Measurements from ENCODE around the gene RUSC1.

RUSC1 gene

DNA sequence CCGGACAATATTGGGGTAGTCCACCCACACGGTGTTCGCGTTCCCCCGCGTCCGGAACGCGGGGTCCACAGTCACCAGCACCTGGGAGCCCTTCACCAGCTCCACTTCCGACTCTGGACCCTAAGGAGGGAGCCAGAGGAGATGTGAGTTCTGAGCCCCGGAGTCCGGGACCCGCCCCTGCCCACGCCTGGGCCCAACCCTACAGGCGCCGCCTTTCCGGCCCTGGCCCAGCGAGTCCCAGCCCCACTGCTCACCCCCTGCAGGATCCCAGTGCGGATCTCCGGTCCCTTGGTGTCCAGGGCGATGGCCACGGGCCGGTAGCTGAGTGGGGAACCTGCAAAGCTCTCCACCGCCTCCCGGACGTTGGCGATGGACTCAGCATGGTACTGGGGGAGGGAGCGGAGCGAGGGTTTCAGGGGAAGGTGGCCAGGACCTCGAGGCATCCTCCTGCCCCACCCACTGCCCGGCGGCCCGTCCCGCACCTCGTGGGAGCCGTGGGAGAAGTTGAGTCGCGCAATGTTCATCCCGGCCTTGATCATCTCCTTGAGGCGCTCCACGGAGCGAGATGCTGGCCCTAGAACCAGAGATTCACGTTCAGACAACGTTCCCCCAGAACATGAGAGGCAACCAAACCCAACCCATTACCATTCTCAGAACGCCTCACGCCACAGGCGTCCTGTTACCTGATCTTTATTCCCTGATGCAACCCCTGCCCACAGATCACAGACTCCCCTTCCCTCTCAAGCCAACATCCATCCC is 25.3 kb upstream of the RUSC1 start:
- no peak for DNase-seq

DNA sequence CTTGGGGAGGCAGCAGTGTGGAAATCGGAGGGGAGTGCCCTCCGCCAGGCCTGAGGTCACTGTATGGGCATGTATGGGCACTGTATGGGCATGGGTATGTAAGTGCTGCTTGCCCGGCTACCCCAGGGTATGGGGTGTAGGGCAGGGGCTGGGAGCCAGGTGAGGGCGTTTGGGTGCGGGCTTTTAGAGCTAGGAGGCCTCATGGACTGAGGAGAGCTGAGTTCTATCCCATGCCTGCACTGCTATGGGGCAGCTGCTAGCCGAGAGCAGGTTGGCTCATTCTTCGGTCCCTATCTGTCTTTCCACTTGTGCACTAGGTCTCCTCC is 24.8 kb upstream of the RUSC1 start:
- DNase-seq, result no peak

- no peak for DNase-seq
These were observed 24.0 kb upstream of the RUSC1 start for GRCh38 chr1:155296661-155297060.

- DNase-seq, result peak; percentile 35
These were observed 23.3 kb upstream of the RUSC1 start for GRCh38 chr1:155297384-155297783.

DNA sequence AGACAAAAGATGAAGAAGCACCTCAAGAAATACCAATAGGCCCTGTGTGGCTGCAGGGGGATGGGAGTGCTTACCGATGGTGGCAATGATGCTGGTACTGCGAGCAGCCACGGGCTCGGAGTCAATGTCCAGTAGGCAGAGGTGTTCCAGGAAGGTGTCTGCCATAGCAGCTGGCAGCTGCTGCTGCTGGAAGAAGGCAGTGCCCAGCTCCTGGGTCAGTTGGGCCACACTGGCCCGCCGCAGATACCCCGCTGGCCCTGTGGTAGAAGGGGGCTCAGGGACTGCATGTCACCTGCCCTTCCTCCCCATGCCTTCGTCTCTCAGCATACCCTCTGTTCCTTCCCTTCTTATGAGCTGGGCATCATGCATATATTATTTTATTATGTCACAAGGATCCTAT is 20.7 kb upstream of the RUSC1 start:
- no peak for DNase-seq

DNA sequence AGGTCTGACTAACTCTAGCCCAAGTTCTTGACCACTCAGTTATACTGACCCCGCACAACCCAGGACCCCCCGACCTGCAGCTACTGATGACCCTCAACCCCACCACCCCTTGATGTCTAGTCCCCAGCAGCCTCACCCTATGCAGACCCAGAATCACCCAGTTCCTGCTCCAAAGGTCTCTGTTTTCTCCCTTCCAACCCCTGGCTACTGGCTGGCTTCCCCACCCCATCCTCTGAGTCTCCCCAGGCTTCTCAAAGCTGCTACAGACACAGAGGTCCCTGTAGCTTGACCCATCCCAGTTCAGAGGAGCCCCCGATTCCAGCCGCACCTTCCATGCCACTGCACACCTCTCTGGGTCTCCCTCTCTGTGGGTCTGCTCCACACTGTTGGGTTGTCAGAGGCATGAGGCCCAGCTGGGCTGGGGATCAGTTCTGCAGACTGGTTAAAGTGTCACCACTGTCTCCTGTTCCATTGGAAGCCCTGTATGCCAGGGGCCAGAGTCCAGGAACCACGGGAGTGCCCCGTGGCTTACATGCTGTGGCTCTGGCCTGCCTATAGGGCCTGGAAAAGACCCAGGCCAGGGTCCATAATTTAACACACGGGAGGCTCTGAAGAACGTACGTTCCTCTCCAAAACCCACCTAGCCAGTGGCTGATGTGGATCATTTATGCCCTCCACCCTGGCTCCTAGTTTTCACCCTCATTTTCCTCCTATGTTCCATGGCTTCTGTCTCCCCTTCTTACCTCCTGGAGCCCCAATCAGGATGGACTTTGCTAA is 20.0 kb upstream of the RUSC1 start:
- no peak for DNase-seq

DNA sequence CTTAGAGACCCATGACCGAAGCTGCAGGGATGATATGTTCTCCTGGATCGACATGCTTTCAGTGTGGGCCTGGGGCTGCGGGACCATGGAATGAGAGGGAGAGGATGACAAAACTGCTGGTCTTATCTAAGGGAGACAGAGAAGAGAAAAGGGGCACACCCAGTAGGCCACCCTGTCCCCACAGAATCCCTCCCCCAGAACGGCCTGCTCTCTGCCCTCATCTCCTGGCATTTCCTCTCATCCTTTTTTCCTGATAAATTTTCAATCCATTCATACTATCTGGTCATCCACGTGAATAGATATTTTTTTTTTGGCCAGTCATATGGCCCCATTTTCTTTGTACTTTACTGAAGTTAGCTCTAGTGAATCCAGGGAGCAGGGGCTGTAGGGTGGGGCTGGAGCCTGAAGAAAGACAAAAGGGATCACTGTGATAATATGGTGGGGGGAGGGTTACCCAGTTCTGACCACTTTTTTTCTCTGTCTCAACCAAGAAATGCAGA is 19.3 kb upstream of the RUSC1 start, which contains the start of gene PKLR:
PKLR (minus strand) TSS at position 97 of the 500 bp plus-strand sequence; CDS start at position 54, 43 bp downstream.
- DNase-seq, result no peak

DNA sequence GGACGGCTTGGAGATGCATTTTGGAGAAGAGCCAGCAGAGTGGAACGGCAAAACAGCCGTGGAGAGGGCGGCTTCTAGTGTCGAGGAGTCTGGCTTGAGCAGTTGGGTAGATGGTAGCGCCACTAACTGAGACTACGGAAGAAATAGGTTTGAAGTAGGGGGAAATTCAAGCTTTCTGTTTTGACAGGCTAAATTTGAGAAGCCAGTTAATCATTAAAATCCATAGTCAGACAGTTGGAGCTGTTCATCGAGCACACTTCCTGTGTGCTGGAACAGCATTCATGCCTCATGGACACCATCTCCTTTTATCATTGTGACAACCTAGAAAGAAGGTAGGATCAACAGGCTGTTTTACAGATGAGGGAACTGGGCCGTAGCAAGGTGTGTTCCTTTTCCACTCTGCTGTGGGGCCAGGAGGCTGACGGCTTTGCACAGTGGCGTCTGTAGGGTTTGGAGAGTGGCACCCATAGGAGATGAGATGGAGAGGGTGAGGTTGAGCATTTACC is 16.1 kb upstream of the RUSC1 start:
- no peak for DNase-seq

DNA sequence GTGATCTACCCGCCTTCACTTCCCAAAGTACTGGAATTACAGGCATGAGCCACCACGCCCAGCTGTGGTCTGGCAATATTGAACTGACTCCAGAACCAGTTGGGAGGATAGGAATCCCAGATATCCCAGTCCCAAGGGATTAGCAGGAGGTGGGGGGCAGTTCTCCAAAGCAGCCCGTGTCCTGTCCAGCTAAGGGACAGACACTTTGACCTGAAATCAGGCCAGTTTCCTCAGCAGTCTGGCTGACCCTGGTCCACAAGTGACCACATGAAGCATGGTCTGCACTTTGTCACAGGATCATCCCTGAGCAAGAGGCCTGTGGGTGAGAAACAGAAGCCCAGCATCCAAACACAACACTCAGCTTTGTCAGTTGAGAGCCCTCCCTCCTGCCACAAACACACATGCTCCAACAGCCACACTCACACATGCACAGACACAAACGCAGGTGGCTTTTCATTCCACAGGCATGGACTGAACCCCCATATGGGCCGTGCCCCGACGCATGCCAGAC is 14.8 kb upstream of the RUSC1 start:
- no peak for DNase-seq

GRCh38 chr1:155307247-155307740 is 13.4 kb upstream of the RUSC1 start:
- peak; percentile 13 for DNase-seq

DNA sequence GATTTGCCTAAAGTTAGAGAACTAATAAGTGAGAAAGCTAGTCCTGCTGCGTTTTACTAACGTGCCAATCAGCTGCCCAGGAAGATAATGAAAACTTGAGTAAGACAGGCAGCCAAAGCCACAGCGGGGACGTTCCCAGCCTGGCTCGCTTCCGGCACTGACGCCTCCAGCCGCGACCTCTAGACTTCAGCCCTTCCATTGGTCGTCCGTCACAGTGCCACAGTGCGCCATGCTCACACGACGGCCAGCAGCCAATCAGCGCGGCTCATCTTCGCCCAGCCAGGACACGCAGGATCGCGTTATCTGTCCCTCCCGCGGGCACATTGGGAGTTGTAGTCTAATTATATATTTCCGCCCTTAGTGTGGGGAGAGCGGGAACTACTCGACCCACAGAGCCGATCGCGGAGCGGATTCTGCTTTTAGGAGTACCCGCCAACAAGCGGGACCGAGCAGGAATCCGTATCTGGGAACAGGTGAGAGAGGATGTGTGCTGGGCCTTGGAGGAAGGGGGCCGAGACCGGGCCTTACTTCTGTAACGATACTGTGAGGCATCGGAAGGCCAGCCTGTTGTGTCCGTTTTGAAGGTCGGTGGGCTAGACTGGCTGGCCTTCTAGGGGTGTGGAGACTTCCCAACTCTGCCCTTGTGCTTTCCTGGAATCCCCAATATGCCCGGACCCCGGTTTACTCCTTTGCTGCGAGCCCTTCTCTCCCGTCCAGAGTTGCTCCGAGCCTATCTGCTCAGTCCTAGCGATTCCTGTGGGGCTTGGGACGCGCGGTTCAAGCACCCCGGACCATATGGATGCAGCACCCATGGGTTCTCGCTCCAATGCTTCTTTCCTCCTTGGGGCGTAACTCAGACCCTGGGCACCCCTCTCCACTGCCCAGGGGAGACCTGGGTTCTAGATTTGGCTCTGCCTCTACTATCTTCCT is 11.9 kb upstream of the RUSC1 start, which contains the start of gene FDPS:
FDPS (plus strand) TSS at position 374 of the 930 bp plus-strand sequence. CDS start 924 bp downstream, outside the sequence.
- peak; percentile 98 for DNase-seq

GRCh38 chr1:155309423-155310021 is 11.2 kb upstream of the RUSC1 start:
- no peak for DNase-seq

DNA sequence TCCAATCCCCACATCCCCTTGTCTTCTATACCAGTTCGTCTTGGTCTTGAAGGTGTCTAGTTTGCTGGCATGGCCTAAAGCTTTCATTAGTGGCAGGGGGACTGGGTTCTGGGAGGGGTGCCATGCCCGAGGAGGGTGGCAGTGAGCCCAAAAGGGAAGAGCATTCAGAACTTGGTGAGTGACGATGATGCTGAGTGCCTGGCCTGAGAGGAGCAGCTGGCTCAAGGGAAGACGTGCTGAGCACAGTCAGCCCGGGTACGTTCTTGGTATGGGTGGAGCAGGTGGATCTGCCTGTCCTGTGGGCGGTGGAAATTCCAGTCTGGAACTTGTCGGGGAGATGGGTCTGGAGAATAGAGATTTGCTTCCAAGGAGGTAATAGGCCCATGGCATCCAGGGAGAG is 7.4 kb upstream of the RUSC1 start:
- DNase-seq, result no peak

DNA sequence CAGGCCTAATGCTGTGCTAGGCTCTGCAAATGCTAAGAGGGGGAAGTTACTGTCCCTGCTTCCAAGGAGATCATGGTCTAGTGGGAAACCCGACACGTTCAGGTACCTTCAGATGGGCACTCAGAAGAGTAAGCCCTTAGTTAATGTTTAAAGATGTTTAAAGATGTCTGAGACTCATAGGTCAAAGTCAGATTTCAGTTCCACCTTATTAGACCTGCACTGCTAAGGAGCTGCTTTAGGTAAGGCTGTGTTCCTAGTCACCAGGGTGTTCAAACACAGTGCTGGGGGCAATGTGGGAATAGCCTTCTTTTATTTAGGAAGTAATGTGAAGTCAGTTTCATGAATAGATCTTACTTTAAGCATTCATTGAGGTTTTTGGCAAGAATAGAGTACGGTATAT is 3.8 kb upstream of the RUSC1 start:
- DNase-seq, result no peak

GRCh38 chr1:155318082-155318481 is 2.6 kb upstream of the RUSC1 start:
- DNase-seq, result no peak

DNA sequence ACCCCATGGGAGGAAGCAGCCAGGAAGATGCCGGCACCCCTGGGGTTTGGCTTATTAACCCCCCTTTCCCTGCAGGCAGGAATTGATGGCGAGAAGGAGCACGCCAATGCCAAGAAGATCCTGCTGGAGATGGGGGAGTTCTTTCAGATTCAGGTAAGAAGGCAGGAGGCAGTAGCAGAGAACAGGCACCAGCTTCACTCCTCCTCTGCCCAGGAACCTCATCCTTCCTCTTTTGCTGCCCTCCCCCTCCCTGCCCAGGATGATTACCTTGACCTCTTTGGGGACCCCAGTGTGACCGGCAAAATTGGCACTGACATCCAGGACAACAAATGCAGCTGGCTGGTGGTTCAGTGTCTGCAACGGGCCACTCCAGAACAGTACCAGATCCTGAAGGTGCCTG is 1.2 kb upstream of the RUSC1 start:
- no peak for DNase-seq

DNA sequence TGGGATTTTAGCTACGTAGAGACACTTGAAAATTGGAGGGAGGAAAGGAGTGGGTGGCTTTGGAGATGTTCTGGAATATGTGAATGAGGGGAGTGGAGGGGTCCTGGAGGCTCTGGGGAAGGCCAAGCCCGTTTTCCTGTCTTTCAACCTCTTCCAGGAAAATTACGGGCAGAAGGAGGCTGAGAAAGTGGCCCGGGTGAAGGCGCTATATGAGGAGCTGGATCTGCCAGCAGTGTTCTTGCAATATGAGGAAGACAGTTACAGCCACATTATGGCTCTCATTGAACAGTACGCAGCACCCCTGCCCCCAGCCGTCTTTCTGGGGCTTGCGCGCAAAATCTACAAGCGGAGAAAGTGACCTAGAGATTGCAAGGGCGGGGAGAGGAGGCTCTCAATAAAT is 442 bp upstream of the RUSC1 start:
- DNase-seq, result no peak

GRCh38 chr1:155321639-155322503 is 1.2 kb downstream of the RUSC1 start:
- DNase-seq, result no peak

DNA sequence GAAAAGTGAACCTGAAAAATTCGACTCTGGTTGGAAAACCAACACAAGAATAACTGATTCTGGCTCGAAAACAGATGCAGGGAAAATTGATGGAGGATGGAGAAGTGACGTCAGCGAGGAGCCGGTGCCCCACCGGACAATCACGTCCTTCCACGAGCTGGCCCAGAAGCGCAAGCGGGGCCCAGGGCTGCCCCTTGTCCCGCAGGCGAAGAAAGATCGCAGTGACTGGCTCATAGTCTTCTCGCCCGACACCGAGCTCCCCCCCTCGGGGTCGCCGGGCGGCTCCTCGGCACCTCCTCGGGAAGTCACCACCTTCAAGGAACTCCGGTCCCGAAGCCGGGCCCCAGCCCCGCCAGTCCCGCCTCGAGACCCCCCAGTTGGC is 1.9 kb downstream of the RUSC1 start:
- no peak for DNase-seq

- peak; percentile 76 for DNase-seq
These were observed 2.4 kb downstream of the RUSC1 start for GRCh38 chr1:155322953-155323728.

All from NCI-H2227 treated with DMSO at 0.1 percent for 48 hours (cell line).